WERI-Rb-1 (cell line): ENCODE data around the gene SPINK7.
"Not testable (repeated sequence)": the region's sequence is repeated elsewhere in the genome, so short reads cannot be mapped to it uniquely, and the experiment has no call there.

Source experiments
- DNase-seq: peaks from one replicate; pipeline ENCODE4 v3.0.0-alpha.2; 2020
- H3K27ac ChIP-seq: fragments of 250-450 bp; sonication (Bioruptor Pico); 2 replicates; pipeline ENCODE4 v1.5.1; 2020; ENCODE audit warnings: mild to moderate bottlenecking, moderate library complexity
- H3K27me3 ChIP-seq: fragments of 250-450 bp; sonication (Bioruptor Pico); 2 replicates; pipeline ENCODE4 v1.5.1; 2021; ENCODE audit warnings: mild to moderate bottlenecking, low read depth, moderate library complexity; ENCODE audit not compliant: insufficient read depth, severe bottlenecking
- H3K36me3 ChIP-seq: fragments of 250-450 bp; sonication (Bioruptor Pico); 2 replicates; pipeline ENCODE4 v1.5.1; 2020; ENCODE audit warnings: mild to moderate bottlenecking, moderate library complexity
- H3K4me3 ChIP-seq: 2 replicates; pipeline ENCODE4 v1.5.1; 2011; ENCODE audit warnings: low read depth, mild to moderate bottlenecking, control low read depth, low read length
- H3K9me3 ChIP-seq: fragments of 250-450 bp; sonication (Bioruptor Pico); 2 replicates; pipeline ENCODE4 v1.5.1; 2021; ENCODE audit warnings: mild to moderate bottlenecking, moderate library complexity; ENCODE audit not compliant: severe bottlenecking
- TF ChIP-seq, protein P1 (sequence below): IDR thresholded peaks from 2 replicates; pipeline ENCODE4 v1.5.1; 2011; ENCODE audit warnings: low read depth, mild to moderate bottlenecking, control low read depth, inconsistent platforms, low read length

SPINK7 gene

GRCh38 chr5:148314731-148315130, 2.5 kb downstream of the SPINK7 start:
- TF ChIP-seq, protein P1, sequence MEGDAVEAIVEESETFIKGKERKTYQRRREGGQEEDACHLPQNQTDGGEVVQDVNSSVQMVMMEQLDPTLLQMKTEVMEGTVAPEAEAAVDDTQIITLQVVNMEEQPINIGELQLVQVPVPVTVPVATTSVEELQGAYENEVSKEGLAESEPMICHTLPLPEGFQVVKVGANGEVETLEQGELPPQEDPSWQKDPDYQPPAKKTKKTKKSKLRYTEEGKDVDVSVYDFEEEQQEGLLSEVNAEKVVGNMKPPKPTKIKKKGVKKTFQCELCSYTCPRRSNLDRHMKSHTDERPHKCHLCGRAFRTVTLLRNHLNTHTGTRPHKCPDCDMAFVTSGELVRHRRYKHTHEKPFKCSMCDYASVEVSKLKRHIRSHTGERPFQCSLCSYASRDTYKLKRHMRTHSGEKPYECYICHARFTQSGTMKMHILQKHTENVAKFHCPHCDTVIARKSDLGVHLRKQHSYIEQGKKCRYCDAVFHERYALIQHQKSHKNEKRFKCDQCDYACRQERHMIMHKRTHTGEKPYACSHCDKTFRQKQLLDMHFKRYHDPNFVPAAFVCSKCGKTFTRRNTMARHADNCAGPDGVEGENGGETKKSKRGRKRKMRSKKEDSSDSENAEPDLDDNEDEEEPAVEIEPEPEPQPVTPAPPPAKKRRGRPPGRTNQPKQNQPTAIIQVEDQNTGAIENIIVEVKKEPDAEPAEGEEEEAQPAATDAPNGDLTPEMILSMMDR = no peak
- no peak overlapping the region for H3K27ac ChIP-seq

DNA sequence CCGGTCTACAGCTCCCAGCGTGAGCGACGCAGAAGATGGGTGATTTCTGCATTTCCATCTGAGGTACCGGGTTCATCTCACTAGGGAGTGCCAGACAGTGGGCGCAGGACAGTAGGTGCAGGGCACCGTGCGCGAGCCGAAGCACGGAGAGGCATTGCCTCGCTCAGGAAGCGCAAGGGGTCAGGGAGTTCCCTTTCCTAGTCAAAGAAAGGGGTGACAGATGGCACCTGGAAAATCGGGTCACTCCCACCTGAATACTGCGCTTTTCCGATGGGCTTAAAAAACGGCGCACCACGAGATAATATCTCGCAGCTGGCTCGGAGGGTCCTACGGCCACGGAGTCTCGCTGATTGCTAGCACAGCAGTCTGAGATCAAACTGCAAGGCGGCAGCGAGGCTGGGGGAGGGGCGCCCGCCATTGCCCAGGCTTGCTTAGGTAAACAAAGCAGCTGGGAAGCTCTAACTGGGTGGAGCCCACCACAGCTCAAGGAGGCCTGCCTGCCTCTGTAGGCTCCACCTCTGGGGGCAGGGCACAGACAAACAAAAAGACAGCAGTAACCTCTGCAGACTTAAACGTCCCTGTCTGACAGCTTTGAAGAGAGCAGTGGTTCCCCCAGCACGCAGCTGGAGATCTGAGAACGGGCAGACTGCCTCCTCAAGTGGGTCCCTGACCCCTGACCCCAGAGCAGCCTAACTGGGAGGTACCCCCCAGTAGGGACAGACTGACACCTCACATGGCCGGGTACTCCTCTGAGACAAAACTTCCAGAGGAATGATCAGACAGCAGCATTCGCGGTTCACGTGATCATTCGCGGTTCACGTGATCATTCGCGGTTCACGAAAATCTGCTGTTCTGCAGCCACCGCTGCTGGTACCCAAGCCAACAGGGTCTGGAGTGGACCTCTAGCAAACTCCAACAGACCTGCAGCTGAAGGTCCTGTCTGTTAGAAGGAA, 8.1 kb downstream of the SPINK7 start:
- H3K27ac ChIP-seq, H3K9me3 ChIP-seq, H3K27me3 ChIP-seq, H3K36me3 ChIP-seq, DNase-seq, H3K4me3 ChIP-seq: not testable (repeated sequence)

More at GRCh38 chr5:148314731-148315130, 2.5 kb downstream of the SPINK7 start:
- H3K9me3 ChIP-seq = no peaks in the 10 kb centered on the region
- no peaks in the 10 kb centered on the region for H3K36me3 ChIP-seq
- no peak overlapping the region for H3K4me3 ChIP-seq
- no peaks in the 10 kb centered on the region for H3K27me3 ChIP-seq
- DNase-seq = no peak

- H3K27ac ChIP-seq = no peak overlapping the region
- H3K4me3 ChIP-seq = no peak overlapping the region
- peaks cover 4% of the 10 kb centered on the region for H3K9me3 ChIP-seq
- no peaks in the 10 kb centered on the region for H3K36me3 ChIP-seq
- TF ChIP-seq, protein P1 = no peak
- H3K27me3 ChIP-seq = no peaks in the 10 kb centered on the region
- DNase-seq = no peak
These were observed 21.1 kb downstream of the SPINK7 start for GRCh38 chr5:148333262-148333849.

DNA sequence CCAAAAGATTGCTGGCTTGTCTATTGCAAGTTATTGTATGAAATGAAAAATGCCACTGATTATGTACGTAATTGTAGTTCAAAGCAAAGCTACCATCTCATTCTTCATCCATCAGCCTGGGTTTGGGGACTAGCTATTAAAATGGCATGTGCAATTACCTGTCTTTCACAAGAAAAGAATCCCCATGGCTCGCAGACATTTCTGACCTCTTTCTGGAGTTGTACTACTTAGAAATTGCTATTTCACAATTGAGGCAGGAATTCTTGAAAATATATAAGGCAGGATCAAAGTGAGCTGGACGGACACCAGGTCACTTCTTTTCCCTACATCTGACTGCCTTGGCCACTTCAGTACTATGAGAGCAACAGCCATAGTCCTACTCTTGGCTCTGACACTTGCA, 23.0 kb downstream of the SPINK7 start, which contains the start of gene SPINK9:
Gene SPINK9 (plus strand): TSS at position 301 of the 400 bp plus-strand sequence. CDS start 55 bp downstream, at position 356.
- no peak within 1 kb of the TSS for H3K27ac ChIP-seq
- no peak within 1 kb of the TSS for H3K4me3 ChIP-seq
- no peaks in the 10 kb centered on the region for H3K36me3 ChIP-seq
- no peaks in the 10 kb centered on the region for H3K27me3 ChIP-seq
- H3K9me3 ChIP-seq = peaks cover 4% of the 10 kb centered on the region
- no peak for DNase-seq
- TF ChIP-seq, protein P1 = no peak

- H3K9me3 ChIP-seq = no peaks in the 10 kb centered on the region
- H3K27ac ChIP-seq = no peak overlapping the region
- H3K27me3 ChIP-seq = no peaks in the 10 kb centered on the region
- no peak overlapping the region for H3K4me3 ChIP-seq
- H3K36me3 ChIP-seq = no peaks in the 10 kb centered on the region
- TF ChIP-seq, protein P1 = no peak
- no peak for DNase-seq
These were observed 24.6 kb downstream of the SPINK7 start for GRCh38 chr5:148336704-148337435.
